ENCODE measurements around the gene RAD51B. TPM values are rescaled to one million over a fixed set of nuclear protein-coding genes. Genes with fewer than 3 reads are reported as not detected.

The RAD51B gene
- total RNA-seq, 1 donor from 2014 or later, result 5.3 TPM

GRCh38 chr14:68363843-68364767, 544.5 kb downstream of the RAD51B start:
- DNase-seq (ENCODE audit: low spot score in 2 of 2) (no peak), FAIRE-seq (no peak)

- DNase-seq (ENCODE audit: low spot score in 2 of 2), result no peak
- FAIRE-seq, result no peak
These were observed 545.2 kb downstream of the RAD51B start for GRCh38 chr14:68364792-68365192.

GRCh38 chr14:68365228-68365627, 545.6 kb downstream of the RAD51B start:
- FAIRE-seq, result no peak
- DNase-seq (ENCODE audit: low spot score in 2 of 2), result no peak

GRCh38 chr14:68366656-68367055, 547.1 kb downstream of the RAD51B start:
- FAIRE-seq, result no peak
- DNase-seq (ENCODE audit: low spot score in 2 of 2), result no peak

GRCh38 chr14:68367536-68367935, 548.0 kb downstream of the RAD51B start:
- no peak for FAIRE-seq
- DNase-seq (ENCODE audit: low spot score in 2 of 2), result no peak

- no peak for DNase-seq (ENCODE audit: low spot score in 2 of 2)
- FAIRE-seq, result no peak
These were observed 549.3 kb downstream of the RAD51B start for GRCh38 chr14:68368850-68369249.

- DNase-seq (ENCODE audit: low spot score in 2 of 2) (no peak), FAIRE-seq (no peak)
These were observed 549.9 kb downstream of the RAD51B start for GRCh38 chr14:68369281-68370056.

- no peak for FAIRE-seq
- DNase-seq (ENCODE audit: low spot score in 2 of 2), result no peak
These were observed 550.4 kb downstream of the RAD51B start for GRCh38 chr14:68370057-68370360.

GRCh38 chr14:68372368-68372767, 552.8 kb downstream of the RAD51B start:
- DNase-seq (ENCODE audit: low spot score in 2 of 2), result no peak
- no peak for FAIRE-seq

GRCh38 chr14:68373124-68373646, 553.6 kb downstream of the RAD51B start:
- DNase-seq (ENCODE audit: low spot score in 2 of 2) (no peak), FAIRE-seq (no peak)

- DNase-seq (ENCODE audit: low spot score in 2 of 2) (no peak), FAIRE-seq (no peak)
These were observed 554.4 kb downstream of the RAD51B start for GRCh38 chr14:68373847-68374444.

GRCh38 chr14:68374682-68375081, 555.1 kb downstream of the RAD51B start:
- no peak for DNase-seq (ENCODE audit: low spot score in 2 of 2)
- no peak for FAIRE-seq

GRCh38 chr14:68375376-68375775, 555.8 kb downstream of the RAD51B start:
- no peak for FAIRE-seq
- DNase-seq (ENCODE audit: low spot score in 2 of 2), result no peak

GRCh38 chr14:68376067-68376779, 556.6 kb downstream of the RAD51B start:
- DNase-seq (ENCODE audit: low spot score in 2 of 2) (no peak), FAIRE-seq (no peak)

GRCh38 chr14:68377006-68377405, 557.4 kb downstream of the RAD51B start:
- DNase-seq (ENCODE audit: low spot score in 2 of 2) (no peak), FAIRE-seq (no peak)

- no peak for DNase-seq (ENCODE audit: low spot score in 2 of 2)
- FAIRE-seq, result peak; percentile 66
These were observed 557.9 kb downstream of the RAD51B start for GRCh38 chr14:68377459-68377858.

GRCh38 chr14:68379510-68380328, 560.1 kb downstream of the RAD51B start:
- no peak for FAIRE-seq

GRCh38 chr14:68380329-68380741, 560.8 kb downstream of the RAD51B start:
- FAIRE-seq, result no peak
- no peak for DNase-seq (ENCODE audit: low spot score in 2 of 2)

More at GRCh38 chr14:68379510-68380328, 560.1 kb downstream of the RAD51B start:
- no peak for DNase-seq (ENCODE audit: low spot score in 2 of 2)

- FAIRE-seq, result no peak
- no peak for DNase-seq (ENCODE audit: low spot score in 2 of 2)
These were observed 564.8 kb downstream of the RAD51B start for GRCh38 chr14:68384335-68384734.
